8988T (cell line): ENCODE results near the gene EXD2.
"Not testable (repeated sequence)": the region's sequence is repeated elsewhere in the genome, so short reads cannot be mapped to it uniquely, and the experiment has no call there.

Experiments
- DNase-seq: peaks from one replicate; pipeline ENCODE4 v3.0.0; 2011

The EXD2 gene

DNA sequence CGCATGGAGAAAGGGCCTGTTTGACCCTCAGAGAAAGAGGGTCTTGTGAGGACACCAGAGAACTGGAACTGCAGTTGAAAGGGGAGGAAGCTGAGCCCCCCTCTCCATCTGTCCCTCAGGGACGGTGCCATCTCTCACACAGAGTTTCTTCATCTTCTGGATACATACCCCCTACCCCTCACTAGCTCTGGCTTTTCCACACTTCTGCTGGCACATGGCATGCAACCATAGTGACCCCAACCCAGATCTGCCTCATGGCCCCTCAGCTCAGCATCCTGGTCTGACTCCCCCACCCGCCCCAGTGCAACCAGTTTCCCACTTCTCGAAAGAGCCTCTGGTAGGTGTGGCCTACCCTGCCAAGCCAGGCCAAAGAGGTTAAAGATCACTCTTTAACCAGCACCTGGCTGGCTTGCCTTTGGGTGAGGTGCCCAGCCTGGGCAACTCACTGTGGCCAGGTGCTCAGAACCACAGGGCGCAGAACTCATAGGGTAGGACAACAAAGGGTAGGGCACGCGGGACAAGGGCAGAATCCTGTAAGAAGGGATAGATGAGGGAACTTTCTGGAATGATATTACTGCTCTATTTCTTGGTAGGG lies 94.5 kb downstream of the EXD2 start:
- no peak for DNase-seq

DNA sequence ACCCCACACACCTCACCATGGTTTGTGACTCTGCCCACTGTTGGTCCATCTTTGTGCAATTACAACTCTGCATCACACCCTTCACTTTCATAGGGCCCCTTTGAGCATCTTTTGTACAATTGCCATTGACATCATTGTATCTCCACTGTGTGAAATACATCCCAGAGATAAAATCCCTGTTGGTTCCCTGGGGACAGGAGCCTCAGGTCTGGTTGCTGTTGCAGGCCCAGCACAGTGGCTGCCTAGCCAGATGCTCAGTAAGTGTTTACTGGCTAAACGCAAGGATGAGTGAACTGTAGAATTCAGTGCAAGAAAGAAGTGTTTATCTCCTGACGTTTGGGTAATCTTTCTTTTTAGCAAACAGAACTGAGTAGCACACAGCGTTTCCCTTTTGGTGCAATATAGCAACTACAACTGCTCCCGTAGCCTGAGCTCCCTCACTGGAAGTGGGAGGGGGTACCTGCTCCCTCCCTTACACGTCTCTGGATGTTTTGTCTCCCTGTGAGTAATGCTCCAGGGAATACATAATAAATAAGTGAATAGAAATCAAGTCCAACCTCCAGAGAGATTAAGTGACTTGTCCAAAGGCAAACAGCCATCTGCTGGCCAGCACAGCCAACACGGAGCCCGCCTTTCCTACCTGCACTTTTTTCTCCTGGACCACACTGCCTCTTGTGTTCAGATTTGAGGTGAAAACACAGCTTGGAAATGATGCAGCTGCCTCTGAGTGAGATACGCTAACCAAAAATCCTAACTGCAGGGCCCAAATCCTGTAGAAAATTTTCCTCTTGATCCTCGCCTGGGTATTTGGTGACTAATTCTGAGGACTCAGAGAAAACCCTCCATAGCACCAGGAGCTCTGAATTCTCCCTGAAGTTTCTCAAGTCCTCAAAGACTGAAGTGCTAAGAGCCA lies 96.1 kb downstream of the EXD2 start:
- DNase-seq: no peak

DNA sequence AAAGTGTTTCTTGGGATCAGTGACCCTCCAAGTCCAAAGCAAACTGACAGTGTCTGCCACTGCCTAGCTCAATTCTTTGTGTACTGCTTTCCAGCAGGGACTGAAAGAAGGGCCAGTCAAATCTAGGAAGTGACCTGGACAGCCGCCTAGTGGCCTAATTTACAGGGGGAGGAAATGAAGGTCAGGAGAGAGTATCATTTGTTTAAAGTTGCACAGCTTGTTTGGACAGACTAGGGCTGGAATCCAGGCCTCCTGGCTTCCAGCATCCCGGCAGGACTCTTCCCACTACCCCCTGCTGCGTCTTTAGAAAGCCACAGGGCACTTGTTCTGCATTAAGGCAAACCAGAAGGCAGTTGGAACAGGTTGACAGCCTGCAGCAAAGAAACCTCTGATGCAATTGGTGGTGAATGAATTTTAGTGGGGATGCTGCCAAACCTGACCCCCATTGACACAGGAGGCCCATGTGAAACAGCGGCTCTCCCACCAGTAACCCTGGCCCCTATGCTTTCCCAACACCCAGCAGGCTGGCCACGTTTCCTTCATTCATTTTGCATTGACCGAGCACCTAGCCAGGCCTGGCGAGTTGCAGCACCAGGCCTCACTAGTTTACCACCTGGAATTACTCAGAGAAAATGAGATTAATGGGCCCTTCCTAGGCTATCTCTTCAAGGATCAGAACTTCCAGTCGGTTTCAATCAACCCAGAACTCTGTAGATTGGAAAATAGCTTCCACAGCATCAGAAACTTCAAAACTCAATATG lies 96.9 kb downstream of the EXD2 start:
- no peak for DNase-seq

DNA sequence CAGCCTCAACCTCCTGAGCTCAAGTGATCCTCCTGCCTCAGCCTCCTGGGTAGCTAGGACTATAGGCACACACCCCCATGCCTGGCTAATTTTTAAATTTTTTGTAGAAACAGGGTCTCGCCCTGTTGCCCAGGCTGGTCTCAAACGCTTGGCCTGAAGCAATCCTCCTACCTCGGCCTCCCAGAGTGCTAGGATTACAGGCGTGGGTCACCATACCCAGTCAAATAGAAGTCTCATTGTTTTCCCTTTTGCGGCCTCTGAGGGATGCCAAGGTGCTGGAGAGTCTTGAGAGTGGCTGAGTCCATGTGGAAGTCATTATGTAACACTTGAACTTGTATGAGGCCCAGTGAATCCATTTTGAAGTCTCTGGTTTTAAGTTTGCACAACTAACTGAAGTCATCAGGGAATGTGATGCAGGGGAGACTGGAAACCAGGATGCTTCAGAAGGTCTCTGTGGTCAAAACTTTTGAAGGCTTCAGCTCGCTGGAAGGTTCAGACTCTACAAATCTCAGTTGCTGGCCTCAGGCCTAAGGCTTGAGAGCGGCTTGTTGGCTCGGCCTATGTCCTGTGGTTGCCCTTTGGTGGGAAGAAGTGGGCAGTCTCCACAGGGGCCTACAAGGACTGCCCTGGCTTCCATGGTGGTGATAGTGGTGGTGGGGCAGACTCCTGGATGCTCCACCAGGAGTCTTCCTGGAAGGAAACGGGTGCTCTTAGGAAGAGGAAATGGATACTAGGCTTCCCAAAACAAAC lies 97.8 kb downstream of the EXD2 start:
- DNase-seq: no peak

DNA sequence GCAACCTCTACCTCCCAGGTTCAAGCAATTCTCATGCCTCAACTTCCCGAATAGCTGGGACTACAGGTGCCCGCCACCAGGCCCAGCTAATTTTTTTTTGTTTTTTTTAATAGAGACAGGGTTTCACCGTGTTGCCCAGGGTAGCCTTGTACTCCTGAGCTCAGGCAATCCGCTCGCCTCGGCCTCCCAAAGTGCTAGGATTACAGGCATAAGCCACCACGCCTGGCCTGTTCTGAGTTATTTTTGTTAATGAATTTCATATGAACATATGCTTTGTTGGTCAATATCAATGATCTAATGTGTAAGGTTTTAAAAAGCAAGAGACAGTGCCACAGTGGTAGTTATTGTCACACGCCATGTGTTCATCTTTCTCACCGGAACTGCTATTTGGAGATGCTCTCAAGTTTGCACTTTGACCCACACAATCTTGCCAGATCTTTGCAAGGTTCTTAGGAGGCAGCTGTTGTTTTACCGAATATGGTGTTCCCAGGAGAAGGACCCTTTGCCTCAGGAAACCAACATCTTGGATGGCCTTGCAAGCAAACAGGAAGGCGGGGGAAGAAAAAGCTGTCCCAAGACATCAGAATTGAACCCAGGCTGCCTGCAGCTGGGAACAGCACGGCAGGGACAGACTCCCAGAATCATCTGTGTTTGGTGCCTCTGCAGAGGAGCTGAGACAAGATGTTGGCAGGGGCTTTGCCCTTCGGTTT lies 98.7 kb downstream of the EXD2 start:
- no peak for DNase-seq

DNA sequence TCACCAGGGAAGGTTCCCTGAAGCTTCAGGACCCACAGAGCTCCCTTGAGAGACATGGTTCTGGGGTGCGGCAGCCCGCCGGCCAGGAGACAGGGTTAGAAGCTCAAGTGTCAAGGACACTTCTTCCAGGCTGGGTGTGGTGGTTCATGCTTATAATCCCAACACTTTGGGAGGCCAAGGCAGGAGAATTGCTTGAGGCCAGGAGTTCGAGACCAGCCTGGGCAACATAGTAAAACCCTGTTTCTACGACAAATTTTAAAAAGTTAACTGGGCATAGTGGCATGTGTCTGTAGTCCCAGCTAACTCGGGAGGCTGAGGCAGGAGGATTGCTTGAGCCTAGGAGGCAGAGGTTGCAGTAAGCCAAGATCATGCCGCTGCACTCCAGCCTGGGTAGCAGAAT lies 99.6 kb downstream of the EXD2 start:
- not testable (repeated sequence) for DNase-seq

DNA sequence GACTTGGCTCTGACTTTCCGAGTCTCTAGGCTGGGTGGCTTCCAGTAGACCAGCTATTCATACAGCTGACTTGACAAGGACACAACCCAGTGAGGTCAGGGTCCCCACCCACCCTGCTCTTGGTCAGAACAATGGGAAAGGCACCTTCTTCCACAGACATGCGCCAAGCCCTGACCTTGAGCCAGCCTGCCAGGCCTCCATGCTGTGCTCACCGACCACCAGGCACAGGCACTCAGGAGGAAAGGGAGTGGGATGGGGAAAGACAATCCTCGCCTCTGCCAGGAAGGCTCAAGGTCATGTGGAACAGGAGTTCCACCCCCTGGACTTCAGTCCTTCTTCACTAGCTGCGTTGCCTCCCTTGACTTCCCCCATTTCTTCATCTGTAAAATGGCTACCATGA lies 100.1 kb downstream of the EXD2 start:
- DNase-seq: no peak

DNA sequence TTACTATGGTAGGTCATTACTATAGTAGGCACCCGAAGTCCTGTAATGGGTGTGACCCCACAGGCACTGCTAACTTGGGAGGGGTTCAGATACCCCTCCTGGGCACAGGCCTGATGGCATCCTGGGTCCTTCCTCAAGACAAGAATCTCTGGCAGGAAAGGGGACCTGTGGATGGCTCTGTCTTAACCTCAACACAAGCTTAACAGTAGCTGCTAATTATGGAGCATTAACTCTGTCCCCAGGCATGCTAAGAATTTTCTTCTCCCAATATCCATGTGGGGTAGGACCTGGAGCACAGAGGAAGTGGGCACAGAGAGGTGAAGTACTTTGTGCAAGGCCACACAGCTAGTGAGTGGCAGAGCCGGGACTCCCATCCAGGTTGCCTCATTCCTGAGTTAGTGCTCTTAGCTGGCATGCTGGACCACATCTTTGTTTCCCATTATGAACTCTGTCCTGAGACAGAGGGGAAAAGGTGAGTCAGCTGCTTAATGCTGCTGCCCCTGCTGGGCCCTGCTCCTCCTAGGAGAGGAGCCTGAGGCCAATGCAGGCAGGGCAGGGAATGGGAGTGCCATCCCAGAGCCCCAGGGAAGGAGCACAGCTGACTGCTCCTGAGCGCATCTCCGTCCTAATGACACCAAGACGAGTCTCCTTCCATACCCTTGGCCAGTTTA lies 100.7 kb downstream of the EXD2 start:
- no peak for DNase-seq
